ENCODE results near the gene ATF6B.

- TF ChIP-seq EZH2phosphoT487 (IDR thresholded peaks at IDR 0.05; ENCODE audit: insufficient read depth, low read depth) (no peak), EZH2 (IDR thresholded peaks at IDR 0.05; ENCODE audit: insufficient read depth, poor library complexity, severe bottlenecking) (no peak)
These were observed 18.6 kb upstream of the ATF6B start for GRCh38 chr6:32146687-32147086.

All from GM23248 (cell line).